HG02970 (cell line): Measurements from ENCODE around the gene RNF151.
"Not testable (repeated sequence)": the region's sequence is repeated elsewhere in the genome, so short reads cannot be mapped to it uniquely, and the experiment has no call there.

Experiments
- ATAC-seq: cut with Tn5 transposase; IDR thresholded peaks from one replicate; pipeline ENCODE4 v1.9.1; 2021; ENCODE audit warnings: mild to moderate bottlenecking, moderate library complexity, moderate number of reproducible peaks; ENCODE audit not compliant: unreplicated experiment, low FRiP score

Gene RNF151

DNA sequence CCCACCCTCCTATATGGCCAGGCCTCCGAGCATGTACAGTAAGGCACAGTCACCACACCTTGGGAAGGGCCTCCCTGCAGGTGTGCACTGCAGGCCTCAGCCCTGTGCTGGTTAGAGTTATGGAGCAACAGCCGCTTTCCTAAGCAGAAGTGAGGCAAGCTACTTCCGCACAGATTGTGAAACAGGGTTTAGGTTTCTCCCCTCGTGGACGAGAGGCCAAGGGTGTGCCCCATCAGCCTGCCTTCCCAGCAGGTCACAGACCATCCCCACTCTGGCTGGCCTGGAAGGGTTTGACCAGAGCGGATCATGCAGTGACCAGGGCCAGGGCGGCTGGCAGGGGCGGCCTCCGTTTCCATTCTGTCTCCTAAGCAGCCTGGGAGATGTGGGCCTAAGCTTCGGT is 28.3 kb upstream of the RNF151 start:
- ATAC-seq = no peak

DNA sequence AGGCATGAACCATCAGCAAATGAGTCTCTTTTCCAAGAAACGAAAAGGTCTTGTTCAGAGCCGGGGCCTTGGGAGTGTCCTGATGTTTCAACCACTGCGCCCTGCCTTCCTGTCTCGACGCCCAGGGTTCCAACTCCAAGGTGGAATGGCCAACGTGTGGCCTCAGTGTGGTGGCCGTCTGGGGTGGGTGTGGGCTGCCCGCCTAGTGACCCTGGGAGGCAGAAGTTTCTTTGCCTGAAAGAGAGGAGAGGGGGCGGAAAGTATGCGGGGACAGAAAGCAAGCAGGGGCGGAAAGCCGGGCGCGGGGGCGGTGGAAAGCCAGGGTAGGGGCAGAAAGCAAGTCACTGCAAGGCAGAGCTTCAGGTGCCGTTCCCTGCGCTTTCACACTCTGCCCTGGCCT is 27.7 kb upstream of the RNF151 start:
- ATAC-seq = no peak

DNA sequence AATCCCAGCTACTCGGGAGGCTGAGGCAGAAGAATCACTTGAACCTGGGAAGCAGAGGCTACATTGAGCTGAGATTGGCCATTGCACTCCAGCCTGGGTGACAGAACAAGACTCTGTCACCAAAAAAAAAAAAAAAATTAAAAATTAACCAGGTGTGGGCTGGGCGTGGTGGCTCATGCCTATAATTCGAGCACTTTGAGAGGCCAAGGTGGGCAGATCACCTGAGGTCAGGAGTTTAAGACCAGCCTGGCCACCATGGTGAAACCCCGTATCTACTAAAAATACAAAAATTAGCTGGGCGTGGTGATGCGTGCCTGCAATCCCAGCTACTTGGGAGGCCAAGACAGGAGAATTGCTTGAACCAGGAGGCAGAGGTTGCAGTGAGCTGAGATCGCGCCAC is 26.8 kb upstream of the RNF151 start:
- ATAC-seq = not testable (repeated sequence)

DNA sequence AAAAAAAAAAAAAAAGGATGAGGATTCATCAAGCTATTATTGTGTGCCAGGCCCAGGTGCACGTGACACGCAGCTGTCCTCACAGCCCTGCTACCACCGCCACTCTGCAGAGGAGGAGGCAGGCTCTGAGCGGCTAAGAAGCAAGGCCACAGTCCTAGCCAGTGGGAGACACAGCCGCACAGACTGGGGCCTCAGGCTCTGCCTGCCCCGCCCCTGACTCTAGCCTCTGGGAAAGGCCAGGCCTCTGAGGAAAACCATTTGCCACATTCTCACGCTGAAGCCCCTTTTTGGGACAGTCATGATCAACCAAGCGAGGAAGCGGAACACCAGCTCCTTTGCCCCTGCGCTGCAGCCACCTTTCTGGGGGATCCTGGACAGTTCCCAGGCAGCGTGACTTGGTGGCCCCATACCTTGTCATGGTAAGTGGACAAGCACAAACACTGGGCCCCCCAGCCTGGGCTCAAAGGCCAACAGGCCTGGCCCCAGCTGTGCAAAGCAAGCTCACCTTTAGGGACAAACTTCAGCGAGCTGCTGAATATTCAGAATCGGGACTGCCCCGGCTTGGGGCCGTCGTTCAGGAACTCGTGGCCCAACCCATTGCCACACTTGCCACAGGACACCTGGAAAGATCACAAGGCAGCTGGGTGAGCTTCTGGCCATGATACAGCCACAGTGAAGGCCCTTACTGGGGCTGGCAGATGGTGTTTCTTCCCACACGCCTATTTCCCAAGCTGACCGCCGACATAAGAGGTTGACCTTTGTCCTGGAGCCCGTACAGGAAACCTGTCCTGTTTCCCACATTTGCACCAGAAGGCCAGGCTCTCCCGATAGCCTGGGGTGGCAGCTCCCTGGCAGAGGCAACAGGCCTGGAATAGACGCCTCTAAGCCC is 26.1 kb upstream of the RNF151 start:
- no peak for ATAC-seq

DNA sequence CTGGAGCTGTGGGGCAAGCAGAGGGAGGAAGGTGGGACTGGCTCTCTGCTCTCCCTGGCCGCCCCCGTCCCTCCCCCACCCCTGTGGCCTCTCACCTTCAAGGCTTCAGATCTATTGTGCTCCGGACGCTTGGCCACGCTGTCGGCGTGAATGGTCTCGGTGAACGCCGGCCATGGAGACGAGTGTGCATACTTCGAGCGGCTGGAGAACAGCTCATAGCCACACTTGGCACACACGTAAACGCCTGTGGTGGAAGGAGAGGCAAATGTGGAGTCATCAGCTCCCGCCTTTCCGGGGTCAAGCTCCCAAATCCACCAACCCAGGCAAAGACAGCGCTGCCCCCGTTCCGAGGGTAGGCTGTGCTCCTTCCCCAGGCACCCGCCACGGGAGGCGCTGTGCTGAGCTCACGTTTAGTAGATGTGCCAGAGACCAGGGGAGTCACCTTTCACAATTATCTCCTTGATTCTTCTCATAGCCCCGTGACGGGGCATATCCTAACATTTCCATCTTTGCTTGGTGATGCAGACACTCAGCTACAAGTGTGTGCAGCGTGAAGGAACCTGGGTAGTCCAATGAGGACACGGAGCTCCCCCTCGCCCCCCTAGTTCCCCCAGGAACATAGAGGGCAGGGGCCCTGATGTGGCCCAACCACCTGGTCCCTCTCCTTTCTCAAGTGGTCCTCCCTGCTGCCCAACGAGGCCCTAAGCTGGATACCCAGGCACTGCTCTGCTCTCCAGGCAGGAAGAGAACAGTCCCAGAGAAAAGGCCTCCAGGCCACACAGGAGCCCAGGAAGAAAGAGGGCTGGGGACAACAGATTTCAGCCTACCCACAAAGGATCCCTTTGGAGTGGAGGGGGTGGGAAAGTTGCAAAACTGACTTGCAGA is 25.3 kb upstream of the RNF151 start:
- ATAC-seq = no peak

DNA sequence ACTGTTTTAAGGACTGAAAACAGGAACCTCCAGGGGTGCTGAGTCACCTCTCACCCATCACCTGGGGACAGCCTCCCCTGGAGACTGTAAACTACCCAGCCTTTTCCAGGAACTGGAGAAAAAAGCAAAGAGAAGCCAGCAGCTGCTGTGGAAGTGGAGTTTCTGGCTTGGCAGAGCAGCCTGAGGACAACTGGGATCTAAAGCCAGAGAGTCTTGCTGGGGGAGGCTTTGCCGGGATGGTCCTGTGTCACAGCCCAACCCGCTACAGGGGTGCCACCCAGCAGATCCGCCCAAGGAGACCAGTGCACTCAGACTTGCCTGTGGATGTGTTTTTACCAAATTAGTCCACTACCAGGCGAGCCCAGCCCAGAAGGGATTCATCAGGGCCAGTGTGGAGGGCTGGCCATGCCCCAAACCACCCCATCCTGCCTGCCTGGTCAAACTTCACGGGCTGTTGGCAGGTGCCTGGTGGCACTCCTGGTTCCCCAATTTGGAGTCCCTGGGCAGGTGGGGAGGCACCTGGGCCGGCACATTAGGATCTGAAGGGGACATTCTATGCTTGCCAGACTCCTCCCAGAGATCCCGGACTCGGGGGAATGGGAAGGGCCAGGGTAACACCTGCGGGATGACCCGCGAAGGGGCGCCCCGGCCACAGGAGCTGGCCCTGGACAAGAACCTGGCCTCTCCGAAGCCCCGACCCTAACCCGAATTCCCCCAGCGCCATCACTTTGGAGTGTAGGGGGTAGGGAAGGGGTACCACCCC is 24.4 kb upstream of the RNF151 start:
- no peak for ATAC-seq

DNA sequence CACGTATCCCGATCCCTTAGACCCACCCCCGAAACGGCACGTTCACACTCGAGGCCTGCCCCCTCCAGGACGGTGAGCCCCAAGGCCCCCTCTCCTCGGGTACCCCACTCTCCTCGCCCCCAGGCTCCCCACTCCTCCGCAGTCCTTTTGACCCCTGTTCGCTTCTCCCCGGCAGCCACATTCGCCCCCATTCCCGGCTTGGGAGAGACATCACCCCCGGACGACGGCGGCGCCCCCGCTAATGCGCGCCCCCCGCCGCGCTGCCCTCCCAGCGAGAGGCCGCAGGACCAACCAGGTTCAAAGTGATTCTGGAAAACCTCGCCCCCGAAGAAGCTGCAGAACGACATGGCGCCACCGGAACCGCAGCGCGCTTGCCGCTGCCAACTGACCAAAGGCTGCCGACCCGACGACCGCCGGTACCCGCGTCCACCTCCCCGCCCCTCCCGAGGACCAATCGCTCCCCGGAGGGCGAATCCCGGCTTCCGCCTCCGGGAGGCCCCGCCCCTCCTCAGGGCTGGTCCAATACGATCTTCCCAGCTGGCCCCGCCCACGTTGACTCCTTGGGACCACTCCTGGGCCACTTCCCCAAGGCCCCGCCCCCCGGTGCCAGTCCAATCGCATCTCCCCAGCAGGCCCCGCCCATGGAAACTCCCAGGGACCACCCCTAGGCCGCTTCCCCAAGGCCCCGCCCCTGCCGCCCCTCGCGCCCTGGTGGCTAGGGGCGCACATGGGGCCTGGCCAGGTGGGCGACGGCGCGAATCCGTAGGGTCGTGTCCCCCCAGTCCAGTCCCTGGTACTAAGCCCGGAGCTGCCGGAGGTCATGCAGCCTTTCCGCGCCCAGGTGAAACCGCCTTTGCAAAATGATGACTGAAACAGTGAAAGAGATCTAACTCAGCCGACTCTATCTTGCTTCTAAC is 23.6 kb upstream of the RNF151 start, which contains the start of gene MSRB1:
Gene MSRB1, minus strand, starts transcription at position 390 of the 917 bp plus-strand sequence. Its CDS starts 43 bp downstream, at position 347.
- ATAC-seq = peak; percentile 88

DNA sequence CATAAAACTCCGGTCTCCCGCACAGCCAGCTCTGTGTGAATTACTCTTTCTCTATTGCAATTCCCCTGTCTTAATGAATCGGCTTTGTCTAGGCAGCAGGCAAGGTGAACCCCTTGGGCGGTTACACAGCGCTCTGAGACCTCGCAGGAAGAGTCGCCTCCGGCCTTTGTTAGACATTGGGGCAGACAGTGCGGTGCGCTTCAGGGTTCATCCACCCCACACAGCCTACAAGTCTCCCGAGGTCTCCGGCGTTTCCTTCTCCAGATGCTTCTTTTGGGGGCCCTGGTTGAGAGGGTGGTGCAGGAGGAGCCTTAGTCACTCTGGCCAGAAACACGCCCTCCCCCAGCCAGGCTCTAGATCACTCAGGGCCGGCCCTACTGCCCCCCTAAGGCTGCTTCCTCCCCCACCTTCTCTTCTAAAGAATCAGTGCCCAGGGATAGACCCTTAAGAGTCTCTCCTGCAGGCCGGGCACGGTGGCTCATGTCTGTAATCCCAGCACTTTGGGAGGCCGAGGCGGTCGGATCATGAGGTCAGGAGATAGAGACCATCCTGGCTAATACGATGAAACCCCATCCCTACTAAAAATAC is 21.9 kb upstream of the RNF151 start:
- no peak for ATAC-seq

DNA sequence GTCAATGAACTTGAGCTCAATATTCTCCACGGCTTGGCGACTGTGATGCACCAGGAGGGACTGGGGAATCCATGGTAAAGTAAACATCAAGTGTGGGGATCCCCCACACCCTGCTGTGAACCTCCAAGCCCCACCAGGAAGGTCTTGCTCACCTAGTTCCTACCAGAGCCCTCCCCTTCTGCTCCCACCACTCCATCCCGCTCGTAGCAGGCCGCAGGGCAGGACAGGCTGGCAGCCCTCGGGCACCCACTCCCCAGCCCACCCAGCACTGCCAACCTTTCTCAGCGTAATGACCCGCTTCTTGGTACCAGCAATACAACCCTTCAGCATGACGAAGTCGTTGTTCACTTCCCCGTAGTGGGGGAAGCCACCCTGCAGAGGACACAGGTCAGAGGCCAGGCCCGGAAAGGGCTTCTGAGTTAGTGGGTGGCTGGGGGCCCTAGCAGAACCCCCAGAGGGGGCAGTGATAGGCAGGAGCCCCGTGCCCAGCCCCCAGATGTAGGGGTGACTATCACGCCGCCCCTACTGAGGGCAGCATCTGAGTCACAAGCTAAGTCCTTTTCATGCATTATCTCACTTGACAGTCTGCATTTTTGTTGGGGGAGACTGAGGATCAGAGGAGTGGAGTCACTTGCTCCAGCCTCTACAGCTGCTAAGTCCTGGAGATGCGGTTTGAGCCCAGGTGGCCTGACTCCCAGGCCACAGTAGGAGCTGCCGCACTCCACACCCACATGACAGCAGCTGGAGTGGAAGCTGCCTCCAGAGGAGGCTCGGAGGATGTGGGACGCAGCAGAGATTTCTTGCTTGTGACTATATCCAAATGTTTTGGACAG is 20.9 kb upstream of the RNF151 start:
- ATAC-seq = no peak

DNA sequence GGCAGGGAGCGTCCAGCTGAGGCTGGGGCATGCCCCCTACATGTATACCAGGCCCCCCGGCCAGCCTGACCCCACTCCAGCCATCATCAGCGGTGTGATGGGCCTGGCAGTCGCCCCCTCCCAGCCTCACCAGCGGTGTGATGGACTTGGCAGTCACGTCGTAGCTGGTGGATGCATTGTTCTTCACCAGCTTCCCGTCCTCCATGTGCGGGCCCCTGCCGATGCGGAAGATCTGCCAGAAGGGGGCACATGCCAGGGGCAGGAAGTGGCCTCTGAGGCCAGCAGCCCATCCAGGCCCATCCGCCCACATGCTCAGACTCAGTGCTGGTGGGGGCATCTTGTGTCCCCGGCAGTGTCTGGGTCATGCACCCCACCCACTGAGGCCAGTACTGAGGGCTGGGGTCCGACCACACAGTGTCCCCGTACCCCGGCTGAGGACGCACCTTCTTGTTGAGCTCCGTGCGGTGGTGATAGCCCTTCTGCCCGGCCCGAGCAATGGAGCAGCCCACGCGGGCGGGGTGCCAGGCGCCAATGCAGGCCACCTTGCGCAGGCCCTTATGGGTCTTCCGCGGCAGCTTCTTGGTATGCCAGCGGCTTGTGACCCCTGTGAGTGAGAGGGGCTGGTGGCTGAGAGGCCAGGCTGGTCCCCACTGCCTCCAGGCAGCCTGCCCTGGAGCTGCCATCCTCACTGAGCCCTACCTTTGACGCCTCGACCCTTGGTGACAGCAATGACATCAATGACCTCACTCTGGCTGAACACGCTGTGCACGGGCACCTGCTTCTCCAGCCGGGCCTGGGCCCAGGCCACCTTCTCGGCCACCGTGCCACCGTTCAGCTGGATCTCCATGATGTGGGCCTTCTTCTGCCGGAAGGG is 19.9 kb upstream of the RNF151 start:
- ATAC-seq = no peak

GRCh38 chr16:1947369-1947670 is 19.3 kb upstream of the RNF151 start:
- no peak for ATAC-seq

DNA sequence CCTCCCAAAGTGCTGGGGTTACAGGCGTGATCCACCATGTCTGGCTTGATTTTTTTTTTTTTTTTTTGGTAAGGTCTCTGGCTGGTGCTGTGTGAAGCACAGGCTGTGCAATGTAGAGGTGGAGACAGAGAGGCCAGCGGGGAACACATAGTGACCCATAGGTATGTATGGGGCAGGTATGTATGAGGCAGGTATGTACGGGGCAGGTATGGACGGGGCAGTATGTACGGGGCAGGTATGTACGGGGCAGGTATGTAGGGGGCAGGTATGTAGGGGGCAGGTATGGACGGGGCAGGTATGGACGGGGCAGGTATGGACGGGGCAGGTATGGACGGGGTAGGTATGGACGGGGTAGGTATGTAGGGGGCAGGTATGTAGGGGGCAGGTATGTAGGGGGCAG is 17.1 kb upstream of the RNF151 start:
- ATAC-seq = no peak

- ATAC-seq = no peak
Observed at GRCh38 chr16:1950047-1950446, 16.6 kb upstream of the RNF151 start.

GRCh38 chr16:1950559-1950958 is 16.1 kb upstream of the RNF151 start:
- ATAC-seq = no peak

DNA sequence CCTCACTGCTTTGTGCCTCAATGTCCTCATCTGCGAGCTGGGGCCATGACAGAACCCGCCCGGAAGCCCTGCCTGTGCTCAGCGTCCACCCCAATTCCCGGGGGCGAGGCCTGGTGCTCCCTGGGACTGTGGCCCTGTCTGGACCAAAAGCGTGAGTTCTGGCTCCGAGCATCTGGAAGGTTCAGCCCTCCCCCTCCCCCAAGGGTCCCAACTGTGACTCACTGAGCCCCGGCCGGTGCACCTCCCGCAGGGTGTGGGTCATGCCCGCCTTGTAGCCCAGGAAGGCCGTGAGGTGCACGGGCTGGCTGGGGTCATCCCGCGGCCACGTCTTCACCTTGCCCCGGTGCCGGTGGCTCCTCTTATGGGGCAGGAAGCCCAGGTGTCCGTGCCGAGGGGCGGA is 12.9 kb upstream of the RNF151 start:
- ATAC-seq = no peak

DNA sequence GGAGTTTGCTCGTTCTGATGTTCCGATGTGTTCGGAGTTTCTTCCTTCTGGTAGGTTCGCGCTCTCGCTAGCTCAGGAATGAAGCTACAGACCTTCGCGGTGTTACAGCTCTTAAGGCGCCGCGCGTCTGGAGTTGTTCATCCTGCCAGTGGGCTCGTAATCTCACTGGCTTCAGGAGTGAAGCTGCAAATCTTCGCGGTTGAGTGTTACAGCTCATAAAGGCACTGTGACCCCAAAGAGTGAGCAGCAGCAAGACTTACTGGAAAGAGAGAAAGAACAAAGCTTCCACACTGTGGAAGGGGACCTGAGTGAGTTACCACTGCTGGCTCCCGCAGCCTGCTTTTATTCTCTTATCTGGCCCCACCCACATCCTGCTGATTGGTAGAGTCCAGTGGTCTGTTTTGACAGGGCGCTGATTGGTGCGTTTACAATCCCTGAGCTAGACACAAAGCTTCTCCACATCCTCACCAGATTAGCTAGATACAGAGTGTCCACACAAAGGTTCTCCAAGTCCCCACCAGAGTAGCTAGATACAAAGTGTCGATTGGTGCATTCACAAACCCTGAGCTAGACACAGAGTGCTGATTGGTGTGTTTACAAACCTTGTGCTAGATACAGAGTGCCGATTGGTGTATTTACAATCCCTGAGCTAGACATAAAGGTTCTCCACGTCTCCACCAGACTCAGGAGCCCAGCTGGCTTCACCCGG is 9.1 kb upstream of the RNF151 start:
- not testable (repeated sequence) for ATAC-seq

DNA sequence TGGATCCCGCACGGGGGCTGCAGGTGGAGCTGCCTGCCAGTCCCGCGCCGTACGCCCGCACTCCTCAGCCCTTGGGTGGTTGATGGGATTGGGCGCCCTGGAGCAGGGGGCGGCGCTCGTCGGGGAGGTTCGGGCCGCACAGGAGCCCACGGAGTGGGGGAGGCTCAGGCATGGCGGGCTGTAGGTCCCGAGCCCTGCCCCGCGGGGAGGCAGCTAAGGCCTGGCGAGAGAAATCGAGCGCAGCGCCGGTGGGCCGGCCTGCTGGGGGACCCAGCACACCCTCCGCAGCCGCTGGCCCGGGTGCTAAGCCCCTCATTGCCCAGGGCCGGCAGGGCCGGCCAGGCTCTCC is 8.5 kb upstream of the RNF151 start:
- ATAC-seq = not testable (repeated sequence)
